Lung (tissue), 12 donors: Measurements from ENCODE around the gene EYA4. TPM values are rescaled to one million over a fixed set of nuclear protein-coding genes. Genes with fewer than 3 reads are reported as not detected.

Source experiments
- ATAC-seq: fragments of 200-7000 bp; cut with Tn5 transposase; one replicate; pipeline ENCODE4 v1.9.1; 2020; ENCODE audit warnings: moderate number of reproducible peaks; ENCODE audit not compliant: insufficient read depth, low FRiP score
- DNase-seq, 3 donors: peaks; one replicate each; pipeline ENCODE4 v3.0.0-alpha.2; 2013 to 2017
- H3K27ac ChIP-seq, 2 donors: one replicate each; pipeline ENCODE4 v1.5.1; 2013; ENCODE audit warnings: mild to moderate bottlenecking in 2 of 2, moderate library complexity in 2 of 2, control low read depth in 1 of 2, inconsistent platforms in 1 of 2, low read depth in 1 of 2, low read length in 1 of 2
- H3K27me3 ChIP-seq, 3 donors: one replicate each; pipeline ENCODE4 v1.5.1; 2013; ENCODE audit warnings: low read length in 2 of 3; ENCODE audit not compliant: control insufficient read depth in 3 of 3, insufficient read depth in 3 of 3
- H3K36me3 ChIP-seq, 4 donors: one replicate each; pipeline ENCODE4 v1.5.1; 2013; ENCODE audit warnings: low read length in 4 of 4, mild to moderate bottlenecking in 1 of 4, moderate library complexity in 1 of 4; ENCODE audit not compliant: control insufficient read depth in 4 of 4, insufficient read depth in 4 of 4
- H3K4me1 ChIP-seq, 5 donors: one replicate each; pipeline ENCODE4 v1.5.1; 2013; ENCODE audit warnings: low read length in 5 of 5, mild to moderate bottlenecking in 2 of 5, moderate library complexity in 1 of 5; ENCODE audit not compliant: control insufficient read depth in 5 of 5, insufficient read depth in 5 of 5
- H3K4me3 ChIP-seq: one replicate; pipeline ENCODE4 v1.5.1; 2013; ENCODE audit warnings: mild to moderate bottlenecking, control low read depth, moderate library complexity
- H3K9ac ChIP-seq, 2 donors: one replicate each; pipeline ENCODE4 v1.5.1; 2013; ENCODE audit warnings: low read length in 2 of 2, control low read depth in 1 of 2; ENCODE audit not compliant: insufficient read depth in 1 of 2
- H3K9me3 ChIP-seq, 4 donors: one replicate each; pipeline ENCODE4 v1.5.1; 2013; ENCODE audit warnings: low read length in 3 of 4, mild to moderate bottlenecking in 1 of 4, moderate library complexity in 1 of 4; ENCODE audit not compliant: control insufficient read depth in 4 of 4, insufficient read depth in 3 of 4
- CTCF ChIP-seq: IDR thresholded peaks from 2 replicates; pipeline ENCODE4 v1.5.1; 2012; ENCODE audit warnings: mild to moderate bottlenecking; ENCODE audit errors: control extremely low read depth, extremely low read depth
- WGBS, 2 donors: extraction: QIAGEN DNeasy Blood & Tissue Kit; methylation state at CpG; one replicate each; pipeline ENCODE4 v1.1.7; 2013; 5-methylcytosine and 5-hydroxymethylcytosine counted together
- polyA plus RNA-seq, 2 donors: library from polyadenylated mRNA; stranded (reverse); fragments of 200-250 nt; gene quantifications; one replicate each; pipeline ENCODE4 v1.2.1, GENCODE V29; 2013
- total RNA-seq, 2 donors: library from RNA; depleted of rRNA in 1 of 2; stranded (reverse); fragments of >200 nt in 1 of 2; gene quantifications; one replicate each; pipeline ENCODE4 v1.2.1, GENCODE V29; 2014 to 2021
- donor health status: control.
- donor health status: control.
- donor health status: Bipolar disorder and iron deficiency.
- donor health status: healthy.
- donor health status: DM: yes; HTN: yes; CAD: no.

Gene EYA4
- total and polyA plus RNA-seq, 4 donors = 0.49 to 7.4 (median 2.2) TPM

- H3K9me3 ChIP-seq = no peaks in the 10 kb centered on the region
- DNase-seq (no peak), ATAC-seq (no peak)
- no peak for TF ChIP-seq CTCF
- H3K27me3 ChIP-seq = no peaks in the 10 kb centered on the region
- no peak overlapping the region for H3K4me3 ChIP-seq
- H3K36me3 ChIP-seq = no peaks in the 10 kb centered on the region
- peaks cover 0 to 4% (median 0%) of the 10 kb centered on the region in 5 donors for H3K4me1 ChIP-seq
- H3K27ac ChIP-seq = no peak overlapping the region
- no peak overlapping the region for H3K9ac ChIP-seq
Observed at GRCh38 chr6:133259561-133259960, 18.4 kb downstream of the EYA4 start.

GRCh38 chr6:133262804-133263203 lies 21.6 kb downstream of the EYA4 start:
- Histone ChIP-seq H3K36me3 (no peaks in the 10 kb centered on the region), H3K9ac (no peak overlapping the region), H3K4me1 (peaks cover 0 to 4% (median 0%) of the 10 kb centered on the region in 5 donors), H3K27ac (no peak overlapping the region), H3K9me3 (no peaks in the 10 kb centered on the region), H3K27me3 (no peaks in the 10 kb centered on the region), H3K4me3 (no peak overlapping the region)
- ATAC-seq (no peak), DNase-seq (no peak)
- WGBS, 2 donors = 84 to 100% methylated on average over 2 of the region's 2 CpGs
- TF ChIP-seq CTCF = no peak

GRCh38 chr6:133265066-133265465 lies 23.9 kb downstream of the EYA4 start:
- no peak for ATAC-seq
- no peak overlapping the region for H3K27ac ChIP-seq
- no peak overlapping the region for H3K4me3 ChIP-seq
- no peaks in the 10 kb centered on the region for H3K4me1 ChIP-seq
- H3K9ac ChIP-seq = no peak overlapping the region
- H3K9me3 ChIP-seq = no peaks in the 10 kb centered on the region
- WGBS, 2 donors = 89 to 91% methylated on average over 4 of the region's 4 CpGs
- no peak for DNase-seq
- no peaks in the 10 kb centered on the region for H3K36me3 ChIP-seq
- no peak for TF ChIP-seq CTCF
- no peaks in the 10 kb centered on the region for H3K27me3 ChIP-seq

- H3K9ac ChIP-seq = no peak overlapping the region
- H3K4me3 ChIP-seq = no peak overlapping the region
- TF ChIP-seq CTCF = no peak
- ATAC-seq = no peak
- no peaks in the 10 kb centered on the region for H3K36me3 ChIP-seq
- no peaks in the 10 kb centered on the region for H3K27me3 ChIP-seq
- no peaks in the 10 kb centered on the region for H3K4me1 ChIP-seq
- H3K27ac ChIP-seq = no peak overlapping the region
- WGBS, 2 donors = 77 to 95% methylated on average over 2 of the region's 2 CpGs
- DNase-seq = no peak
- H3K9me3 ChIP-seq = peaks cover 0 to under 1% (median 0%) of the 10 kb centered on the region in 4 donors
Observed at GRCh38 chr6:133266186-133266585, 25.0 kb downstream of the EYA4 start.
